H1 (cell line): ENCODE data around the gene FHL1. TPM values are rescaled to one million over a fixed set of nuclear protein-coding genes. Genes with fewer than 3 reads are reported as not detected.

ENCODE experiments used
- CTCF ChIA-PET: fragments of 300-600 bp; sonication (Branson Sonifier 250); formaldehyde crosslinking; loops from one replicate; lab custom pipeline; 2021; ENCODE audit not compliant: partially characterized antibody; lab: Charles Lee
- POLR2A ChIA-PET: fragments of 300-600 bp; sonication (Branson Sonifier 250); formaldehyde crosslinking; loops from one replicate; lab custom pipeline; 2021; ENCODE audit warnings: inconsistent platforms; ENCODE audit not compliant: partially characterized antibody; lab: Charles Lee
- DNase-seq, 2 experiments: peaks; one replicate each; pipeline versions ENCODE4 v3.0.0 to v3.0.0-alpha.2; 2010 to 2022; ENCODE audit warnings: low spot score in 2 of 2, low read depth in 1 of 2, mixed read lengths in 1 of 2
- FAIRE-seq: peaks from 2 replicates; lab custom pipeline; 2011; peaks lifted over from hg19 to GRCh38; lab: Jason Lieb, UNC
- H2AFZ ChIP-seq: 2 replicates; pipeline ENCODE4 v1.8.1; 2012; ENCODE audit warnings: low read length, inconsistent platforms
- H2AK5ac ChIP-seq: 2 replicates; pipeline ENCODE4 v1.6.1; 2013; ENCODE audit warnings: low read depth, low read length
- H2BK120ac ChIP-seq: replicated peaks from 2 replicates; pipeline ENCODE3; 2013; ENCODE audit warnings: low read depth, low read length, inconsistent platforms
- H2BK12ac ChIP-seq: 2 replicates; pipeline ENCODE4 v1.6.1; 2013; ENCODE audit warnings: low read depth, low read length
- H2BK15ac ChIP-seq: 2 replicates; pipeline ENCODE4 v1.6.1; 2013; ENCODE audit warnings: low read length
- H2BK20ac ChIP-seq: 2 replicates; pipeline ENCODE4 v1.6.1; 2013; ENCODE audit warnings: low read length
- H2BK5ac ChIP-seq: 2 replicates; pipeline ENCODE4 v1.6.1; 2013; ENCODE audit warnings: low read depth, low read length
- H3K14ac ChIP-seq: 2 replicates; pipeline ENCODE4 v1.6.1; 2013; ENCODE audit warnings: inconsistent platforms; ENCODE audit not compliant: insufficient read length
- H3K18ac ChIP-seq: 2 replicates; pipeline ENCODE4 v1.6.1; 2013; ENCODE audit warnings: low read length; ENCODE audit errors: extremely low read depth
- H3K23ac ChIP-seq: 2 replicates; pipeline ENCODE4 v1.6.1; 2013; ENCODE audit warnings: inconsistent platforms; ENCODE audit not compliant: insufficient read length
- H3K23me2 ChIP-seq: 2 replicates; pipeline ENCODE4 v1.6.1; 2013; ENCODE audit warnings: low read depth, low read length
- H3K27ac ChIP-seq: 2 replicates; pipeline ENCODE4 v1.6.1; 2011; ENCODE audit warnings: low read depth, low read length, inconsistent platforms
- H3K27me3 ChIP-seq, 4 experiments: replicated peaks in 1 of 4; 1 replicate in 1 of 4; 2 replicates in 3 of 4; pipeline versions ENCODE4 v1.6.1 to v1.8.1; 2011 to 2013; ENCODE audit warnings: low read length in 3 of 4, mild to moderate bottlenecking in 3 of 4, inconsistent platforms in 2 of 4, mixed read lengths in 2 of 4, moderate library complexity in 1 of 4; ENCODE audit not compliant: control insufficient read depth in 3 of 4, insufficient read depth in 3 of 4; ENCODE audit errors: extremely low read depth in 1 of 4
- H3K36me3 ChIP-seq, 4 experiments: 2 replicates each; pipeline versions ENCODE4 v1.6.1 to v1.8.1; 2011 to 2013; ENCODE audit warnings: mild to moderate bottlenecking in 4 of 4, low read length in 3 of 4, moderate library complexity in 2 of 4, control low read depth in 1 of 4, inconsistent platforms in 1 of 4; ENCODE audit not compliant: insufficient read depth in 4 of 4, control insufficient read depth in 2 of 4
- H3K4ac ChIP-seq: replicated peaks from 2 replicates; pipeline ENCODE3; 2013; ENCODE audit warnings: low read length, low read depth, mixed read lengths, inconsistent platforms; ENCODE audit not compliant: insufficient read length
- H3K4me1 ChIP-seq, 4 experiments: replicated peaks in 1 of 4; 1 replicate in 1 of 4; 2 replicates in 3 of 4; pipeline versions ENCODE4 v1.6.1 to v1.8.1; 2011 to 2013; ENCODE audit warnings: low read length in 3 of 4, inconsistent platforms in 2 of 4, mixed read lengths in 1 of 4; ENCODE audit not compliant: insufficient read depth in 4 of 4, control insufficient read depth in 3 of 4
- H3K4me2 ChIP-seq, 2 experiments: 2 replicates each; pipeline versions ENCODE4 v1.6.1 to v1.8.1; 2011 to 2013; ENCODE audit warnings: low read depth in 2 of 2, low read length in 2 of 2, control low read depth in 1 of 2, inconsistent platforms in 1 of 2, mild to moderate bottlenecking in 1 of 2; ENCODE audit not compliant: insufficient read depth in 1 of 2
- H3K4me3 ChIP-seq, 4 experiments: fragments of 200-600, 300-600 bp in 1 of 4; sonication (generic), shearing (Covaris generic), sonication (Bioruptor Twin) in 1 of 4; 2 replicates each; pipeline versions ENCODE4 v1.5.1 to v1.8.1; 2011 to 2016; ENCODE audit warnings: low read length in 4 of 4, low read depth in 3 of 4, control low read depth in 2 of 4, inconsistent platforms in 2 of 4, mild to moderate bottlenecking in 2 of 4, mixed read lengths in 1 of 4, moderate library complexity in 1 of 4; ENCODE audit not compliant: insufficient read depth in 2 of 4; ENCODE audit errors: extremely low read depth in 1 of 4
- H3K56ac ChIP-seq: replicated peaks from 2 replicates; pipeline ENCODE3; 2013; ENCODE audit warnings: low read depth, mild to moderate bottlenecking, mixed read lengths, low read length, inconsistent platforms; ENCODE audit not compliant: insufficient read length
- H3K79me1 ChIP-seq: 2 replicates; pipeline ENCODE4 v1.6.1; 2013; ENCODE audit warnings: low read depth, low read length, control low read depth
- H3K79me2 ChIP-seq, 2 experiments: 2 replicates each; pipeline versions ENCODE4 v1.6.1 to v1.8.1; 2012 to 2013; ENCODE audit warnings: low read length in 2 of 2, mild to moderate bottlenecking in 2 of 2, inconsistent platforms in 1 of 2; ENCODE audit not compliant: insufficient read depth in 2 of 2, control insufficient read depth in 1 of 2
- H3K9ac ChIP-seq, 4 experiments: replicated peaks in 1 of 4; 1 replicate in 1 of 4; 2 replicates in 3 of 4; pipeline versions ENCODE4 v1.6.1 to v1.8.1; 2011 to 2013; ENCODE audit warnings: low read depth in 3 of 4, low read length in 3 of 4, control low read depth in 2 of 4, mild to moderate bottlenecking in 2 of 4, moderate library complexity in 2 of 4, inconsistent platforms in 1 of 4; ENCODE audit errors: extremely low read depth in 1 of 4
- H3K9me3 ChIP-seq, 2 experiments: 2 replicates each; pipeline versions ENCODE4 v1.6.1 to v1.8.1; 2012 to 2013; ENCODE audit warnings: mild to moderate bottlenecking in 2 of 2, moderate library complexity in 2 of 2, control low read depth in 1 of 2, inconsistent platforms in 1 of 2, low read depth in 1 of 2, low read length in 1 of 2, mixed read lengths in 1 of 2; ENCODE audit not compliant: insufficient read depth in 2 of 2
- H4K20me1 ChIP-seq, 2 experiments: replicated peaks in 1 of 2; 2 replicates each; pipeline versions ENCODE3 to v1.8.1; 2011 to 2013; ENCODE audit warnings: inconsistent platforms in 2 of 2, low read length in 2 of 2, mild to moderate bottlenecking in 1 of 2; ENCODE audit not compliant: insufficient read depth in 2 of 2, control insufficient read depth in 1 of 2
- H4K5ac ChIP-seq: 2 replicates; pipeline ENCODE4 v1.6.1; 2013; ENCODE audit warnings: low read length, low read depth, mixed read lengths, inconsistent platforms; ENCODE audit not compliant: insufficient read length
- H4K8ac ChIP-seq: 2 replicates; pipeline ENCODE4 v1.8.0; 2013; ENCODE audit warnings: mild to moderate bottlenecking, moderate library complexity, low read length, inconsistent platforms; ENCODE audit not compliant: insufficient read depth; ENCODE audit errors: extremely low read depth
- H4K91ac ChIP-seq: replicated peaks from 2 replicates; pipeline ENCODE3; 2013; ENCODE audit warnings: low read length, mixed read lengths, inconsistent platforms; ENCODE audit not compliant: insufficient read length
- ASH2L ChIP-seq: fragments of 200-600, 300-600 bp; sonication (generic); IDR thresholded peaks from one replicate; pipeline ENCODE4 v1.7.1; 2017; ENCODE audit warnings: low read length
- BACH1 ChIP-seq: IDR thresholded peaks from 2 replicates; pipeline ENCODE4 v1.6.1; 2012; ENCODE audit warnings: low read length, improper control_type of control experiment
- CBX5 ChIP-seq: fragments of 300-800, 300-1000 bp; sonication (generic); IDR thresholded peaks from 2 replicates; pipeline ENCODE4 v1.7.1; 2016; ENCODE audit warnings: antibody characterized with exemption, low read length, low read depth
- EGR1 ChIP-seq: IDR thresholded peaks from 2 replicates; pipeline ENCODE4 v1.6.1; 2011; ENCODE audit warnings: low read depth, low read length, borderline replicate concordance
- EP300 ChIP-seq, 2 experiments: IDR thresholded peaks; 1 replicate in 1 of 2; 2 replicates in 1 of 2; pipeline ENCODE4 v1.6.1; 2011 to 2012; ENCODE audit warnings: low read depth in 2 of 2, low read length in 2 of 2, mild to moderate bottlenecking in 2 of 2, borderline replicate concordance in 1 of 2, inconsistent platforms in 1 of 2, moderate library complexity in 1 of 2
- JUN ChIP-seq: IDR thresholded peaks from 2 replicates; pipeline ENCODE4 v1.6.1; 2011; ENCODE audit warnings: low read depth, mild to moderate bottlenecking, improper control_type of control experiment, low read length
- RXRA ChIP-seq: IDR thresholded peaks from 2 replicates; pipeline ENCODE4 v1.6.1; 2011; ENCODE audit warnings: low read depth, mild to moderate bottlenecking, low read length, moderate library complexity; ENCODE audit not compliant: insufficient read depth
- SAP30 ChIP-seq: fragments of 300-600 bp; sonication (generic); IDR thresholded peaks from 2 replicates; pipeline ENCODE4 v1.7.1; 2012; ENCODE audit warnings: low read length, moderate library complexity, mild to moderate bottlenecking, inconsistent platforms; ENCODE audit not compliant: insufficient read depth, insufficient replicate concordance
- SIRT6 ChIP-seq: IDR thresholded peaks from one replicate; pipeline ENCODE4 v1.7.1; 2012; ENCODE audit warnings: low read length, inconsistent platforms
- SP4 ChIP-seq: IDR thresholded peaks from 2 replicates; pipeline ENCODE4 v1.6.1; 2012; ENCODE audit warnings: low read length, inconsistent platforms
- TAF1 ChIP-seq: IDR thresholded peaks from 2 replicates; pipeline ENCODE4 v1.6.1; 2011; ENCODE audit warnings: mild to moderate bottlenecking, low read depth, low read length
- TAF7 ChIP-seq: optimal IDR thresholded peaks from 2 replicates; pipeline ENCODE3; 2011; ENCODE audit warnings: low read depth, mild to moderate bottlenecking, inconsistent platforms, low read length, moderate library complexity, borderline replicate concordance
- TEAD4 ChIP-seq: IDR thresholded peaks from 2 replicates; pipeline ENCODE4 v1.6.1; 2012; ENCODE audit warnings: low read depth, low read length, inconsistent platforms, mixed read lengths
- polyA plus RNA-seq, 7 experiments: library from polyadenylated mRNA; depleted of rRNA in 3 of 7; stranded (reverse) in 5 of 7; unstranded in 2 of 7; fragments of >200 nt in 5 of 7; fragments of 200-250 nt in 2 of 7; gene quantifications; 1 replicate in 5 of 7; 2 replicates in 1 of 7; 4 replicates in 1 of 7; pipeline versions ENCODE4 v1.2.1 to v1.2.3, GENCODE V29; 2011 to 2013; ENCODE audit warnings: missing spikeins in 2 of 7, mixed read lengths in 2 of 7
- total RNA-seq: library from RNA; stranded (reverse); fragmentation: NEBNext Ultra II Directional; extraction: Animal tissue kit (Norgen Biotek cat#: 25700); gene quantifications from 2 replicates; pipeline ENCODE4 v1.2.1, GENCODE V29; 2021
- TF ChIP-seq, protein P1 (sequence below): IDR thresholded peaks from 2 replicates; pipeline ENCODE4 v1.6.1; 2012; ENCODE audit warnings: inconsistent platforms

The FHL1 gene
- total and polyA plus RNA-seq, 2 of the 8 experiments (the other 6 are each of a cell fraction or from before 2014, with no cell fraction given) = 45.0 to 56.5 TPM

- no peak for FAIRE-seq
- CTCF ChIA-PET = interaction anchor here (1.3 kb wide), 1 partner anchor 8 kb away, joined by 12 read pairs; no protein-coding TSS in a partner anchor
- Histone ChIP-seq H3K27ac (no peak overlapping the region), H3K23ac (no peak overlapping the region), H3K4me2 (no peak overlapping the region), H2AFZ (no peak overlapping the region), H4K8ac (no peak overlapping the region), H3K14ac (no peak overlapping the region), H4K20me1 (no peaks in the 10 kb centered on the region), H3K9me3 (no peaks in the 10 kb centered on the region), H3K9ac (no peak overlapping the region), H2BK5ac (no peak overlapping the region), H3K4me1 (no peaks in the 10 kb centered on the region), H3K56ac (no peak overlapping the region), H4K91ac (no peak overlapping the region), H2AK5ac (no peak overlapping the region), H3K36me3 (no peaks in the 10 kb centered on the region), H3K23me2 (no peaks in the 10 kb centered on the region), H3K79me1 (no peaks in the 10 kb centered on the region), H3K18ac (no peak overlapping the region), H2BK12ac (no peak overlapping the region), H3K79me2 (no peaks in the 10 kb centered on the region), H2BK120ac (no peak overlapping the region), H2BK20ac (no peak overlapping the region), H3K27me3 (no peaks in the 10 kb centered on the region), H2BK15ac (no peak overlapping the region), H3K4me3 (no peak overlapping the region), H3K4ac (no peak overlapping the region), H4K5ac (no peak overlapping the region)
- POLR2A ChIA-PET = no interaction called here
- DNase-seq = no peak
- TF ChIP-seq ASH2L (no peak), EP300 (IDR thresholded peaks at IDR 0.05; ENCODE audit: borderline replicate concordance in 1 of 2, low read depth in 2 of 2, low read length in 2 of 2) (no peak), JUN (no peak), SIRT6 (no peak), SAP30 (no peak), SP4 (no peak), TAF7 (no peak), EGR1 (no peak), TEAD4 (no peak), BACH1 (no peak), RXRA (no peak), TAF1 (no peak), CBX5 (no peak)
- TF ChIP-seq, protein P1, sequence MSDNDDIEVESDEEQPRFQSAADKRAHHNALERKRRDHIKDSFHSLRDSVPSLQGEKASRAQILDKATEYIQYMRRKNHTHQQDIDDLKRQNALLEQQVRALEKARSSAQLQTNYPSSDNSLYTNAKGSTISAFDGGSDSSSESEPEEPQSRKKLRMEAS = no peak
Observed at GRCh38 chrX:136260776-136261175, 113.4 kb downstream of the FHL1 start.
